Liver (tissue), 3 donors: ENCODE results near the gene FBXO33.

Source experiments
- EGR1 ChIP-seq, 2 donors: IDR thresholded peaks; 2 replicates each; pipeline ENCODE4 v1.6.1; 2016 to 2018; ENCODE audit warnings: antibody characterized with exemption in 2 of 2, low read depth in 2 of 2
- GABPA ChIP-seq, 2 donors: IDR thresholded peaks in 1 of 2; conservative IDR thresholded peaks in 1 of 2; 2 replicates each; pipeline ENCODE4 v1.6.1; 2016; ENCODE audit warnings: antibody characterized with exemption in 2 of 2, mild to moderate bottlenecking in 1 of 2, moderate library complexity in 1 of 2
- HNF4G ChIP-seq: IDR thresholded peaks from 2 replicates; pipeline ENCODE4 v1.6.1; 2016; ENCODE audit warnings: antibody characterized with exemption
- JUND ChIP-seq, 2 donors: IDR thresholded peaks; 2 replicates each; pipeline ENCODE4 v1.6.1; 2016; ENCODE audit warnings: antibody characterized with exemption in 2 of 2
- NR2F2 ChIP-seq: IDR thresholded peaks from 2 replicates; pipeline ENCODE4 v1.6.1; 2016; ENCODE audit warnings: antibody characterized with exemption
- REST ChIP-seq: IDR thresholded peaks from 2 replicates; pipeline ENCODE4 v1.6.1; 2016; ENCODE audit warnings: antibody characterized with exemption, mild to moderate bottlenecking
- RXRA ChIP-seq, 2 donors: IDR thresholded peaks; 2 replicates each; pipeline ENCODE4 v1.6.1; 2017 to 2018; ENCODE audit warnings: antibody characterized with exemption in 2 of 2, mild to moderate bottlenecking in 1 of 2
- YY1 ChIP-seq: IDR thresholded peaks from 2 replicates; pipeline ENCODE4 v1.6.1; 2016; ENCODE audit warnings: antibody characterized with exemption, mild to moderate bottlenecking
- TF ChIP-seq, protein P1 (sequence below): fragments of 150-350 bp; IDR thresholded peaks from 2 replicates; pipeline ENCODE4 v1.5.1; 2017; ENCODE audit warnings: improper control_type of control experiment, low read depth, low read length; ENCODE audit not compliant: missing input control
- TF ChIP-seq, protein P2 (sequence below): IDR thresholded peaks from 2 replicates; pipeline ENCODE4 v1.6.1; 2016; ENCODE audit warnings: antibody characterized with exemption
- donor health status: healthy.
- donor health status: healthy.

DNA sequence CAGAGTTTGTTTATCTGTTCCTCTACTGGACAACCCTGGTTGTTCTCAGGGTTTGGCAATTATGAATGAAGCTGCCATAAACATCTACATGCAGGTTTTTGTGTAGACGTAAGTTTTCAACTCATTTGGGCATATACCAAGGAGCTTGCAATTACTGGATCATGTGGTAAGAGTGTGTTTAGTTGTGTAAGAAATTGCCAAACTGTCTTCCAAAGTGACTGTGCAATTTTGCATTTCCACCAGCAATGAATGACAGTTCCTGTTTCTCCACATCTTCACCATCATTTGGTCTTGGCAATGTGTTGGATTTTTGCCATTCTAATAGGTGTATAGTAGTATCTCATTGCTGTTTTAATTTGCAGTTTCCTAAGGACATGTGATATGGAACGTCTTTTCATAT is 39.8 kb upstream of the FBXO33 start:
- no peak for TF ChIP-seq RXRA (IDR thresholded peaks at IDR 0.05)
- TF ChIP-seq, protein P1, sequence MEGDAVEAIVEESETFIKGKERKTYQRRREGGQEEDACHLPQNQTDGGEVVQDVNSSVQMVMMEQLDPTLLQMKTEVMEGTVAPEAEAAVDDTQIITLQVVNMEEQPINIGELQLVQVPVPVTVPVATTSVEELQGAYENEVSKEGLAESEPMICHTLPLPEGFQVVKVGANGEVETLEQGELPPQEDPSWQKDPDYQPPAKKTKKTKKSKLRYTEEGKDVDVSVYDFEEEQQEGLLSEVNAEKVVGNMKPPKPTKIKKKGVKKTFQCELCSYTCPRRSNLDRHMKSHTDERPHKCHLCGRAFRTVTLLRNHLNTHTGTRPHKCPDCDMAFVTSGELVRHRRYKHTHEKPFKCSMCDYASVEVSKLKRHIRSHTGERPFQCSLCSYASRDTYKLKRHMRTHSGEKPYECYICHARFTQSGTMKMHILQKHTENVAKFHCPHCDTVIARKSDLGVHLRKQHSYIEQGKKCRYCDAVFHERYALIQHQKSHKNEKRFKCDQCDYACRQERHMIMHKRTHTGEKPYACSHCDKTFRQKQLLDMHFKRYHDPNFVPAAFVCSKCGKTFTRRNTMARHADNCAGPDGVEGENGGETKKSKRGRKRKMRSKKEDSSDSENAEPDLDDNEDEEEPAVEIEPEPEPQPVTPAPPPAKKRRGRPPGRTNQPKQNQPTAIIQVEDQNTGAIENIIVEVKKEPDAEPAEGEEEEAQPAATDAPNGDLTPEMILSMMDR = no peak
- TF ChIP-seq REST = no peak
- TF ChIP-seq EGR1 (IDR thresholded peaks at IDR 0.05; ENCODE audit: low read depth in 2 of 2) = no peak
- TF ChIP-seq GABPA (IDR thresholded peaks at IDR 0.05 in 1 of 2, conservative IDR thresholded peaks at IDR 0.05 in 1 of 2) = no peak
- no peak for TF ChIP-seq NR2F2
- no peak for TF ChIP-seq YY1
- no peak for TF ChIP-seq HNF4G
- TF ChIP-seq JUND (IDR thresholded peaks at IDR 0.05) = no peak
- TF ChIP-seq, protein P2, sequence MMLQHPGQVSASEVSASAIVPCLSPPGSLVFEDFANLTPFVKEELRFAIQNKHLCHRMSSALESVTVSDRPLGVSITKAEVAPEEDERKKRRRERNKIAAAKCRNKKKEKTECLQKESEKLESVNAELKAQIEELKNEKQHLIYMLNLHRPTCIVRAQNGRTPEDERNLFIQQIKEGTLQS = no peak
